DMS153 treated with DMSO at 0.1 percent for 48 hours (cell line): ENCODE measurements around the gene CCDC127.
A peak's percentile ranks its signal among the peaks of the same experiment; 100 is the strongest.
"Not testable (repeated sequence)": the region's sequence is repeated elsewhere in the genome, so short reads cannot be mapped to it uniquely, and the experiment has no call there.

ENCODE experiments used
- DNase-seq: peaks from one replicate; lab custom pipeline; 2025; ENCODE audit not compliant: unreplicated experiment; lab: John Stamatoyannopoulos, UW

The CCDC127 gene

DNA sequence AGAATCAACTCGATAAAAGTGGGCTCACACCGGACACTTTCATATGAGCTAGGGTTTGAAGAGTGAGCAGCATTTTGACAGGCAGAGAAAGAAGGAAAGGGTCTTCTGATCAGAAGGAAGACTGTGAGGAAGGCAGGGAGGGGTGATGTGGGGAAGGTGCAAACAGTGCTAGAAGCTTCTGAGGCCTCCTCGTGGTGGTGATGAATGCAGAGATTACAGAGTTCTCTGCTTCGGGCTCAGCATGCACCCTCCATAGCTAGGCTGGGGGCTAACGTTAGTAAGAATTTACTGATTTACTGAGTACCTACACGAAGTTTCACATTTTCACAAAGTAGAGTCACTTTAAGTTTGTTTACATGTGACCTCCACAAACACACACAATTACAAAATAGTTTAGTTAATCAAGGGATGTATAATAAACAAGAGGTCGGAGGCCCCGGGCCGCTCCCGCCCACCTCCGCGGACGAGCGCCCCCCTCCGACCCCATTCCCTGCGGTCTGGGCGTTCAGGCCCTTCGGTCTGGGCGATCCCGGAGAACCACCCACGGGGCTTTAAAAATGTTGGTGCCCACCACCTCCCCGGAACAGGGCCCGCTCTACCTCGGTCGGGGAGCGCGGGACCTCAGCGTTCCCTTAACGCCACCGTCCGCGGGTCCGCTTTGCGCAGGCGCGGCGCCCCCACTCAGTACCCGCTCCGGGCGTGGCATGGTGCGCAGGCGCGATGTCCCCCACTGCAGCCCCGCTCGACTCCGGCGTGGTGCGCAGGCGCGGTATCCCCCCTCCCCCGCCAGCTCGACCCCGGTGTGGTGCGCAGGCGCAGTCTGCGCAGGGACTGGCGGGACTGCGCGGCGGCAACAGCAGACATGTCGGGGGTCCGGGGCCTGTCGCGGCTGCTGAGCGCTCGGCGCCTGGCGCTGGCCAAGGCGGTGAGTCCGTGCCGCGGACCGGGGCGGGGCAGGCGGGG is at the start of gene CCDC127, which contains the start of gene SDHA:
Gene CCDC127, minus strand, starts transcription at position 660 of the 963 bp plus-strand sequence. CDS start 1,304 bp downstream, outside the sequence.
Gene SDHA, plus strand, starts transcription at position 827 of the 963 bp plus-strand sequence. Its CDS starts 36 bp downstream, at position 863.
- DNase-seq, result peak; percentile 98

GRCh38 chr5:267716-268115 is 49.8 kb upstream of the CCDC127 start:
- DNase-seq, result no peak

GRCh38 chr5:266311-267026 is 48.5 kb upstream of the CCDC127 start:
- not testable (repeated sequence) for DNase-seq

GRCh38 chr5:264338-264737 is 46.4 kb upstream of the CCDC127 start:
- DNase-seq, result no peak

DNA sequence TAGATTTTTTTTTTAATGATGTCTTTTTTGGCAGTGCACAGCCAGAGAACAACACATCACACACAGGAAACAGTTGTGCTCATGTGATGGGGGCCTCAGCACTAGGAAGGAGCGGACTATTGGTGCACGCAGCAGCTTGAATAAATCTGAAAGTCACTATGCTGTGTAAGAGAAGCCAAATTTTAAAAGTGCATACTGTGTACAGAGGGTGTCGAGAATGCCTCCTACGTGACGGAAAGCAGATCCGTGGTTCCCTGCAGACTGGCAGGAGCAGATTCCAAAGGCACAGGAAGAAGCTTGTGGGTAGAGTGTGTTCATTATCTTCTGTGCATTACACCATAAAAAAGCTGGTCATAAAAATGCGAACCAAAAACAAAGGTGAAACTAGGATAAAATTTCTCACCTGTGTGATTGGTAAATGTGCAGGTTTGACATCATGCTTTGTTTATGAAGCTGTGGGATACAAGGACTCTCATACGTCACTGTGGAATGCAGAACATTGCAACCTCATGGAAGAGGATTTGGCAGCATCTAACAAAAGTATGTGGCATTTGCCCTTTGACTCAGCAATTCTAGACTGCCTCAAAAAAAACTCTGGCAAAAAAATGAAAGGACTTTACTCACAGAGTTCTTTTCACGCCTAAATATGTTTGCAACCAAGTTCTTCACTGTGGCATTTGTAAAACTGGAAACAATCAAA is 45.5 kb upstream of the CCDC127 start:
- DNase-seq, result not testable (repeated sequence)

GRCh38 chr5:257148-257547 is 39.2 kb upstream of the CCDC127 start:
- DNase-seq, result no peak

GRCh38 chr5:256347-256746 is 38.4 kb upstream of the CCDC127 start:
- DNase-seq, result not testable (repeated sequence)

DNA sequence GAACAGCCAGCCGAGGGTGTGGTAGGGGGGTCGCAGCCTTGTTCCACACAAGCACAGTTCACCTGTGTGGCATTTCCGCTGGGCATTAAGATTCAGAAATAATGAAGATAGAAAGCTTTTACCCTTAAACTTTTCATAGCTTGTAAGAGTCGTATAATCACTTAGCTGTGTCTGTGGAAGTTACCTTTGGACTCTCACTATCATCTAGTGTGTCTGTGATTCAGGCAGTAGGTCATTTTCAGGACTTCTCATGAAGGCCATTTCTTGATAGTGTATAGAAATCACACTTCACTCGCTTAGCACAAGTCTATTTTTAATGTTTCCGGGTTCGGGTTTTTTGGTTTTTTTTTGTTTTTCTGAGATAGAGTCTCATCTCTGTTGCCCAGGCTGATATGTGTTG is 37.2 kb upstream of the CCDC127 start:
- not testable (repeated sequence) for DNase-seq

GRCh38 chr5:254322-254721 is 36.4 kb upstream of the CCDC127 start:
- not testable (repeated sequence) for DNase-seq

DNA sequence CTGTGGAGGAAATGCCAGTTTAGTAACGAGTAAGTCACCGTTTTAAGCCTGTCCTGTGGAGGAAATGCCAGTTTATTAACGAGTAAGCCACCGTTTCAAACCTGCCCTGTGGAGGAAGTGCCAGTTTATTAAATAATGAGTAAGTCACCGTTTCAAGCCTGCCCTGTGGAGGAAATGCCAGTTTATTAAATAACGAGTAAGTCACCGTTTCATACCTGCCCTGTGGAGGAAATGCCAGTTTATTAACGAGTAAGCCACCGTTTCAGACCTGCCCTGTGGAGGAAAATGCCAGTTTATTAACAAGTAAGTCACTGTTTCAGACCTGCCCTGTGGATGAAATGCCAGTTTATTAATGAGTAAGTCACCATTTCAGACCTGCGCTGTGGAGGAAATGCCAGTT is 34.6 kb upstream of the CCDC127 start:
- DNase-seq, result peak; percentile 34

DNA sequence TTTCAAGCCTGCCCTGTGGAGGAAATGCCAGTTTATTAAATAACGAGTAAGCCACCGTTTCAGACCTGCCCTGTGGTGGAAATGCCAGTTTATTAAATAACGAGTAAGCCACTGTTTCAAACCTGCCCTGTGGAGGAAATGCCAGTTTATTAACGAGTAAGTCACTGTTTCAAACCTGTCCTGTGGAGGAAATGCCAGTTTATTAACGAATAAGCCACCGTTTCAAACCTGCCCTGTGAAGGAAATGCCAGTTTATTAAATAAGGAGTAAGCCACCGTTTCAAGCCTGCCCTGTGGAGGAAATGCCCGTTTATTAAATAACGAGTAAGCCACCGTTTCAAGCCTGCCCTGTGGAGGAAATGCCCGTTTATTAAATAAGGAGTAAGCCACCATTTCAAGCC is 34.0 kb upstream of the CCDC127 start:
- DNase-seq, result peak; percentile 18

GRCh38 chr5:251538-251937 is 33.6 kb upstream of the CCDC127 start:
- not testable (repeated sequence) for DNase-seq

GRCh38 chr5:251016-251415 is 33.1 kb upstream of the CCDC127 start:
- DNase-seq, result not testable (repeated sequence)

DNA sequence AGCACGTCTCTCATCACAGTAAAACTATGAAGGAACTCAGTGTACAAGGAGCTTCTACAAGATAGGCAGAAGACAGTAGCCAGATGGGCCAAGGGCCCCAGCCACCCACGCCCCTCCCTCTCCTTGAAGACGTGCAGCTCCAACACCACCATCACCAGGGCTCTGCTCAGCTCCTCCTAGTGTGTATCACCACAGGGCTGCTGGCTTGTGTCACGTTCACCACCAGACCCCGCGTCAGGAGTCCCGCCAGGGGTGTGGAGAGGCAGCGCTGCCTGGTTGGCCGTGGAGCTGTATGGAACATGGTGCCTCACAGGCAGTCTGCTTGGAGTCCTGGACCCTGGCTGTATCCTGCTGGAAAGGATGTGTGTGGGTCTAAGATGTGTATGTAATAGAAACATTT is 32.4 kb upstream of the CCDC127 start:
- not testable (repeated sequence) for DNase-seq

GRCh38 chr5:245717-246116 is 27.8 kb upstream of the CCDC127 start:
- DNase-seq, result not testable (repeated sequence)

- not testable (repeated sequence) for DNase-seq
Observed at GRCh38 chr5:243683-244367, 25.9 kb upstream of the CCDC127 start.

GRCh38 chr5:241045-241669 is 23.2 kb upstream of the CCDC127 start:
- DNase-seq, result not testable (repeated sequence)

DNA sequence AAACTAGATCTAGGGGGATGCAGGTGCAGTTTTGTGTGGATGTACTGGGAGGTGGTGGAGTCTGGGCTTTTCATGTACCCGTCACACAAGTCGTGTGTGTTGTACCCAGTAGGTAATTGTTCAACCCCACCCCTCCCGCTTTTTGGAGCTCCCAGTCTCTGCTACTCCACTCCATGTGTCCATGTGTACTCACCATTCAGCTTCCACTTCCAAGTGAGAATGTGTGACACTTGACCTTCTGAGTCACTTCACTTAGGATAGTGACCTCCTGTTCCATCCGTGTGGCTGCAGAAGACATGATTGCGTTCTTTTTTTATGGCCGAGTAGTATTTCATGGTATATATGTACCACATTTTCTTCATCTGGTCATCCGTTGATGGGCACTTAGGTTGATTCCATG is 22.6 kb upstream of the CCDC127 start:
- DNase-seq, result not testable (repeated sequence)

DNA sequence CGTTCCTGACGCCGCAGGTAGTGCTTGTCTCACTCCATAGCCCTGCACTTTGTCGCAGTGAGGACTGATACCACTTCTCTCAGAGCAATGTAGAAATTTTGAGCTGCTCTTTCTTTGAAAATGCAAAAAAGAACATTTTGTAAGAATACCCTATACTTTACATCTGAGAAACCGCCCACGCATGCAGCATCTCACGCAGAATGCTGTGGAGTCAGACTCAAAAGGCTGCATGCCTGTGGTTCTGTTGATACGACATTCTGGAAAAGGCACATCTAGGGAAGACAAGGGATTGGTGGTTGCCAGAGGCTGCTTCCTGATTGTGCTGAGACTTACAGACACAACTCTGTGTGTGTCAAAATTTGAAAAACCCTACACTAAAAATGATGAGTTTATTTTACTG is 20.0 kb upstream of the CCDC127 start:
- DNase-seq, result not testable (repeated sequence)

GRCh38 chr5:235527-235926 is 17.6 kb upstream of the CCDC127 start:
- not testable (repeated sequence) for DNase-seq
